ENCODE data around the gene EID2B.

- TF ChIP-seq KAT7 (CRISPR knock-in tag; IDR thresholded peaks at IDR 0.05; ENCODE audit: borderline replicate concordance) (no peak), ZNF780A (CRISPR knock-in tag; IDR thresholded peaks at IDR 0.05) (no peak)
- TF ChIP-seq, protein P1, sequence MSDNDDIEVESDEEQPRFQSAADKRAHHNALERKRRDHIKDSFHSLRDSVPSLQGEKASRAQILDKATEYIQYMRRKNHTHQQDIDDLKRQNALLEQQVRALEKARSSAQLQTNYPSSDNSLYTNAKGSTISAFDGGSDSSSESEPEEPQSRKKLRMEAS (CRISPR knock-in tag; IDR thresholded peaks at IDR 0.05): no peak
Observed at GRCh38 chr19:39558624-39559117, 26.0 kb upstream of the EID2B start.
